ENCODE data around the gene ERI3. TPM values are rescaled to one million over a fixed set of nuclear protein-coding genes. Genes with fewer than 3 reads are reported as not detected.

ERI3 gene
- total RNA-seq, 1 donor from 2014 or later = 39.3 TPM

- TF ChIP-seq POLR2A (IDR thresholded peaks at IDR 0.05) (no peak), POLR2AphosphoS5 (IDR thresholded peaks at IDR 0.05; ENCODE audit: insufficient read depth in 1 of 2, low read depth in 1 of 2) (no peak), CTCF (IDR thresholded peaks at IDR 0.05) (no peak)
- DNase-seq (ENCODE audit: extremely low spot score in 2 of 2) = no peak
- no peaks in the 10 kb centered on the region for H3K27me3 ChIP-seq
- peaks cover 7% of the 10 kb centered on the region for H3K4me1 ChIP-seq
- no peaks in the 10 kb centered on the region for H3K9me3 ChIP-seq
- intact Hi-C loops (cut with DNase I) = no loop called here
- no peak overlapping the region for H3K27ac ChIP-seq
- H3K36me3 ChIP-seq = no peaks in the 10 kb centered on the region
- no peak overlapping the region for H3K4me3 ChIP-seq
These were observed 87.6 kb downstream of the ERI3 start for GRCh38 chr1:44267438-44267837.

GRCh38 chr1:44266400-44267344 is 88.4 kb downstream of the ERI3 start:
- TF ChIP-seq POLR2AphosphoS5 (IDR thresholded peaks at IDR 0.05; ENCODE audit: insufficient read depth in 1 of 2, low read depth in 1 of 2) = no peak

GRCh38 chr1:44265656-44266358 is 89.2 kb downstream of the ERI3 start:
- H3K27me3 ChIP-seq = no peaks in the 10 kb centered on the region
- no peak for DNase-seq (ENCODE audit: extremely low spot score in 2 of 2)
- no peak overlapping the region for H3K4me3 ChIP-seq
- H3K9me3 ChIP-seq = no peaks in the 10 kb centered on the region
- no peak overlapping the region for H3K27ac ChIP-seq
- TF ChIP-seq CTCF (IDR thresholded peaks at IDR 0.05) (no peak), POLR2A (IDR thresholded peaks at IDR 0.05) (no peak), POLR2AphosphoS5 (IDR thresholded peaks at IDR 0.05; ENCODE audit: insufficient read depth in 1 of 2, low read depth in 1 of 2) (no peak)
- peaks cover 9% of the 10 kb centered on the region for H3K4me1 ChIP-seq
- no peaks in the 10 kb centered on the region for H3K36me3 ChIP-seq
- intact Hi-C loops (cut with DNase I) = no loop called here

More at GRCh38 chr1:44266400-44267344, 88.4 kb downstream of the ERI3 start:
- no peak for DNase-seq (ENCODE audit: extremely low spot score in 2 of 2)
- Histone ChIP-seq H3K4me1 (peaks cover 8% of the 10 kb centered on the region), H3K9me3 (no peaks in the 10 kb centered on the region), H3K27ac (no peak overlapping the region), H3K36me3 (no peaks in the 10 kb centered on the region), H3K27me3 (no peaks in the 10 kb centered on the region), H3K4me3 (no peak overlapping the region)
- intact Hi-C loops (cut with DNase I) = no loop called here

GRCh38 chr1:44264451-44264771 is 90.6 kb downstream of the ERI3 start:
- peaks cover 6% of the 10 kb centered on the region for H3K4me1 ChIP-seq
- no peaks in the 10 kb centered on the region for H3K9me3 ChIP-seq
- no peaks in the 10 kb centered on the region for H3K27me3 ChIP-seq
- intact Hi-C loops (cut with DNase I) = no loop called here
- H3K4me3 ChIP-seq = no peak overlapping the region
- no peaks in the 10 kb centered on the region for H3K36me3 ChIP-seq
- TF ChIP-seq POLR2AphosphoS5 (IDR thresholded peaks at IDR 0.05; ENCODE audit: insufficient read depth in 1 of 2, low read depth in 1 of 2) (no peak), POLR2A (IDR thresholded peaks at IDR 0.05) (no peak), CTCF (IDR thresholded peaks at IDR 0.05) (no peak)
- no peak for DNase-seq (ENCODE audit: extremely low spot score in 2 of 2)
- H3K27ac ChIP-seq = no peak overlapping the region

GRCh38 chr1:44263568-44264450 is 91.2 kb downstream of the ERI3 start:
- no peak overlapping the region for H3K27ac ChIP-seq
- DNase-seq (ENCODE audit: extremely low spot score in 2 of 2) = no peak
- intact Hi-C loops (cut with DNase I) = no loop called here
- H3K36me3 ChIP-seq = no peaks in the 10 kb centered on the region
- TF ChIP-seq POLR2A (IDR thresholded peaks at IDR 0.05) = no peak
- no peak for TF ChIP-seq CTCF (IDR thresholded peaks at IDR 0.05)
- no peak for TF ChIP-seq POLR2AphosphoS5 (IDR thresholded peaks at IDR 0.05; ENCODE audit: insufficient read depth in 1 of 2, low read depth in 1 of 2)
- H3K9me3 ChIP-seq = no peaks in the 10 kb centered on the region
- no peak overlapping the region for H3K4me3 ChIP-seq
- H3K4me1 ChIP-seq = peaks cover 6% of the 10 kb centered on the region
- no peaks in the 10 kb centered on the region for H3K27me3 ChIP-seq

Measured in vagina (tissue), 2 donors.